Measurements from ENCODE around the gene PBX3. TPM values are rescaled to one million over a fixed set of nuclear protein-coding genes. Genes with fewer than 3 reads are reported as not detected.

The PBX3 gene
- total RNA-seq, 1 donor from 2014 or later, result 37.7 TPM

- no peak for TF ChIP-seq CTCF (IDR thresholded peaks at IDR 0.05; ENCODE audit: unreplicated experiment)
- Mint-ChIP-seq H3K4me3 (ENCODE audit: low read depth) (no peak overlapping the region), H3K27ac (no peak overlapping the region), H3K36me3 (ENCODE audit: insufficient read depth) (peaks cover 8% of the 10 kb centered on the region), H3K4me1 (ENCODE audit: low read depth) (no peaks in the 10 kb centered on the region), H3K9me3 (ENCODE audit: low read depth) (no peaks in the 10 kb centered on the region), H3K27me3 (no peaks in the 10 kb centered on the region)
- DNase-seq (ENCODE audit: low spot score, unreplicated experiment), result no peak
Measured at GRCh38 chr9:125966466-125966865, 219.3 kb downstream of the PBX3 start.

GRCh38 chr9:125966959-125967711 is 220.0 kb downstream of the PBX3 start:
- no peak for TF ChIP-seq CTCF (IDR thresholded peaks at IDR 0.05; ENCODE audit: unreplicated experiment)
- Mint-ChIP-seq H3K9me3 (ENCODE audit: low read depth) (no peaks in the 10 kb centered on the region), H3K27ac (no peak overlapping the region), H3K27me3 (no peaks in the 10 kb centered on the region), H3K36me3 (ENCODE audit: insufficient read depth) (peaks cover 8% of the 10 kb centered on the region), H3K4me1 (ENCODE audit: low read depth) (no peaks in the 10 kb centered on the region), H3K4me3 (ENCODE audit: low read depth) (no peak overlapping the region)
- DNase-seq (ENCODE audit: low spot score, unreplicated experiment), result no peak

- H3K36me3 Mint-ChIP-seq (ENCODE audit: insufficient read depth), result peaks cover 8% of the 10 kb centered on the region
- peak overlapping the region; percentile 5 for H3K27ac Mint-ChIP-seq
- H3K4me1 Mint-ChIP-seq (ENCODE audit: low read depth), result no peaks in the 10 kb centered on the region
- no peak for TF ChIP-seq CTCF (IDR thresholded peaks at IDR 0.05; ENCODE audit: unreplicated experiment)
- H3K27me3 Mint-ChIP-seq, result no peaks in the 10 kb centered on the region
- DNase-seq (ENCODE audit: low spot score, unreplicated experiment), result no peak
- H3K4me3 Mint-ChIP-seq (ENCODE audit: low read depth), result no peak overlapping the region
- H3K9me3 Mint-ChIP-seq (ENCODE audit: low read depth), result peaks cover under 1% of the 10 kb centered on the region
Measured at GRCh38 chr9:125968714-125969374, 221.7 kb downstream of the PBX3 start.

GRCh38 chr9:125969462-125969861 is 222.3 kb downstream of the PBX3 start:
- Mint-ChIP-seq H3K4me1 (ENCODE audit: low read depth) (no peaks in the 10 kb centered on the region), H3K36me3 (ENCODE audit: insufficient read depth) (peaks cover 8% of the 10 kb centered on the region), H3K4me3 (ENCODE audit: low read depth) (no peak overlapping the region), H3K9me3 (ENCODE audit: low read depth) (peaks cover 4% of the 10 kb centered on the region), H3K27me3 (no peaks in the 10 kb centered on the region), H3K27ac (no peak overlapping the region)
- no peak for TF ChIP-seq CTCF (IDR thresholded peaks at IDR 0.05; ENCODE audit: unreplicated experiment)
- no peak for DNase-seq (ENCODE audit: low spot score, unreplicated experiment)

- H3K4me3 Mint-ChIP-seq (ENCODE audit: low read depth), result no peak overlapping the region
- no peaks in the 10 kb centered on the region for H3K4me1 Mint-ChIP-seq (ENCODE audit: low read depth)
- peaks cover 8% of the 10 kb centered on the region for H3K36me3 Mint-ChIP-seq (ENCODE audit: insufficient read depth)
- peaks cover 4% of the 10 kb centered on the region for H3K9me3 Mint-ChIP-seq (ENCODE audit: low read depth)
- H3K27ac Mint-ChIP-seq, result no peak overlapping the region
- no peak for DNase-seq (ENCODE audit: low spot score, unreplicated experiment)
- no peak for TF ChIP-seq CTCF (IDR thresholded peaks at IDR 0.05; ENCODE audit: unreplicated experiment)
- no peaks in the 10 kb centered on the region for H3K27me3 Mint-ChIP-seq
Measured at GRCh38 chr9:125969868-125970267, 222.7 kb downstream of the PBX3 start.

Data from progenitor cell of endocrine pancreas (in vitro differentiated cells).